Measurements from ENCODE around the gene TMEM132D.
A peak's percentile ranks its signal among the peaks of the same experiment; 100 is the strongest.
"Not testable (repeated sequence)": the region's sequence is repeated elsewhere in the genome, so short reads cannot be mapped to it uniquely, and the experiment has no call there.

The TMEM132D gene

DNA sequence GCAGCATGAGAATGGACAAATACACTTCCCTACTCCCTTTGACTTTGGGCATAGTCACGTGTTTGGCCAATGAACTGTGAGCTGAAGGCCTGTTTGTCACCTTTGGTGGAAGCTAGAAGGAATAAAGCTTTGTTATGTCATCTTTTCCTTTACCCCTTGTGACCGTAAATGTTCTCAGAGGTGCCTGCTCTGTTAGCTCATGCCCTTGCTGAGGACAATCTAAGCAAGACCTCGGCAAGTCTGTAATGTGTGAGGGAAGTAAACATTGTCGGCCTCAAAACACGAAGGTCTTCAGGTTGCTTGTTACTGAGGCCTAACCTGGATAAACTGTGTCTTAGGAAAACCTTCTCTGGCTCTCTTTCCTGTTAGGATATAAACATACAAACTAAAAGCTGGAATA is 354.2 kb downstream of the TMEM132D start:
- no peak for FAIRE-seq

DNA sequence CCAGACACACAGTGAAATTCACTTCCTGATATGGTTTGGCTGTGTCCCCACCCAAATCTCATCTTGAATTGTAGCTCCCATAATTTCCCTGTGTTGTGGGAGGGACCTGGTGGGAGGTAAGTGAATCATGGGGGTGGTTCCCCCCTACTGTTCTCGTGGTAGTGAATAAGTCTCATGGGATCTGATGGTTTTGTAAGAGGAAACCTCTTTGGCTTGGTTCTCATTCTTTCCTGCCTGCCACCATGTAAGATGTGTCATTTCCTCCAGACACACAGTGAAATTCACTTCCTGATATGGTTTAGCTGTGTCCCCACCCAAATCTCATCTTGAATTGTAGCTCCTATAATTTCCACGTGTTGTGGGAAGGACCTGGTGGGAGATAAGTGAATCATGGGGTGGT is 354.8 kb downstream of the TMEM132D start:
- not testable (repeated sequence) for FAIRE-seq; DNase-seq (ENCODE audit: insufficient read length, low spot score)

More for the DNA sequence above, 354.2 kb downstream of the TMEM132D start:
- DNase-seq (ENCODE audit: insufficient read length, low spot score), result no peak

DNA sequence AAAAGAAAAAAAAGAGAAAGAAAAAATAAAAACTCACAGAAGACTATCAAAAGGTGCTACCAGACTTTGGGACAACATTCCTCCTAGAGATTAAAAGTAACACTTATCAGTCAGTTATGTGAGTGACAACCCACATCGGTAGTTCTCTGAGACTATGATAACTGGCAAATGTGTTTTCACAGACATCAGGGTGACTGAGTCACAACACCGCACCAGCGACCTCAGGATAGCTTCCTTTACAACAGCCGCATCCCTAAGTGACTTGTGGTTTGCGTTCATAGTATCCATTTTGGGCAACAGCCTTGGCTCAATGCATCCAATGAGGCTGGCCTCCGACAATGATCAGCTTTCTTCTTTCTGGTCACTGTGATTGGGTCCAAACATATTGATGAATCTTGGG is 359.1 kb downstream of the TMEM132D start:
- FAIRE-seq, result no peak

DNA sequence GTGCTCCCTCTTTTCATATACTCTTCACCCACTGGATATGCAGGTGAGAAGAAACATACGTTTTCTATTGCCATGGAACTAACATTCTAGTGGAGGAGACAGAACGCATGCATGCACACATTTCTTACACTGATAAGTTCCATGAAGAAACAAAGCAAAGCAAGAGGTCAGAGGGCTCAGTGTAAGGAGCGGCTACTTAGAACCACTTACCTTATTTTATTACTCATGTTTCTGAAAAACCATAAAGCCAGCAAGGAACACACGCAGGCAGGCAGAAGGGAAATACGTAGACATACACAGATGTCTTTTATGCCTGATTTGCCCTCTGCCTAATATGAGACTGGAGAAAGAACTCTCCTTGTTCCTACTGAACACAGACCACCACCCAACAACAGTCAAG is 362.9 kb downstream of the TMEM132D start:
- FAIRE-seq, result no peak
- no peak for DNase-seq (ENCODE audit: insufficient read length, low spot score)

More for the DNA sequence above, 359.1 kb downstream of the TMEM132D start:
- DNase-seq (ENCODE audit: insufficient read length, low spot score), result no peak

DNA sequence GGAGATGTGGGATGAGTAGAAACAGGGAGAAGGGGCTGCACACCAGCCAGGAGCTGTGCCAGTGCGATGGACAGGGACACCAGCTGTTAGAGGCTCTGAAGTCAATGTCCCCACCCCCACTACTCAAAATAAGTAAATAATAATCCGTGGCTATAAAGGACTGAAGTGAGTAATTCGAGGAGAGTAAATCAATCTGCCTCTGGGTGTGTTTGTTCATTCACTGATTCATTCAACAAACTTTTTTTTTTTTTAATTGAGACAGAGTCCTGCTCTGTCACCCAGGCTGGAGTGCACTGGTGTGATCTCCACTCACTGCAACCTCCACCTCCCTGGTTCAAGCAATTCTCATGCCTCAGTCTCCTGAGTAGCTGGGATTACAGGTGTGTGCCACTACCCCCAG is 363.6 kb downstream of the TMEM132D start:
- DNase-seq (ENCODE audit: insufficient read length, low spot score) (no peak), FAIRE-seq (no peak)

DNA sequence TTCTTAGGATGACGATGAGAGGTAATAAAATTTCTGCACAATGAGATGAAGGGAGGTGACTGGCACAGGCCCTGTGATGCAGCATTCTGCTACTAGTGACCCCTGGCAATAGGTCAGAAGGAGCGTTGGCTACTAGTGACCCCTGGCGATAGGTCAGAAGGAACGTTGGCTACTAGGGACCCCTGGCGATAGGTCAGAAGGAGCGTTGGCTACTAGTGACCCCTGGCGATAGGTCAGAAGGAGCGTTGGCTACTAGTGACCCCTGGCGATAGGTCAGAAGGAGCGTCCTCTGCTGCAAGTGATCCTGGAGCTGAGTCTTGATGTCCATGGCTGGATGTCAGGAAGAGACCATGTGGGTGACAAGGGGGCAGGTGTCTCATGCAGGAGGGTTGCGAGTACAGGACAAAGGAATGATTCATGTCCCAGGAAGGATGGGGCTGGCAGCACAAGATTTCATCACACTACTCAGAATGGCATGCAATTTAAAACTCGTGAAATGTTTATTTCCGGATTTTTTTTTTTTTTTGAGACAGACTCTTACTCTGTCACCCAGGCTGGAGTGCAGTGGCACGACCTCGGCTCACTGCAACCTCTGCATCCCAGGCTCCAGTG is 365.0 kb downstream of the TMEM132D start:
- FAIRE-seq, result peak; percentile 9
- DNase-seq (ENCODE audit: insufficient read length, low spot score), result not testable (repeated sequence)

DNA sequence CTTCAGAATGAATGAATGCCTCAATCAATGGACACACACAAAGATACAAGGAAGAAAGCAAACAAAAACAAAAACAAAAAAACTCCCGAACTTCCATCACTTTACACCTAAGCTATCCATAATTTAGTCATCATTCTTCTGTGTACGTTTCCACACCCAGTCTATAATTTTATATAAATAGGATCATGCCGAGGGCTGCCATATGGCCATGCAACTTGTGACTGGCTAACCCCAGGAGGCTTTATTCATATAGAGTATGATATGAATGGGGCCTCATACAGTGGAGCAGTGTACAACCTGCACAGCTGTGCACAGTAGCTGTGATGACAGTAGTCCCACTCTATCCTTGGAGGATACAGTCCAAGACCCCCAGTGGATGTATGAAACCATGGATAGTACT is 365.7 kb downstream of the TMEM132D start:
- FAIRE-seq (no peak), DNase-seq (ENCODE audit: insufficient read length, low spot score) (no peak)

DNA sequence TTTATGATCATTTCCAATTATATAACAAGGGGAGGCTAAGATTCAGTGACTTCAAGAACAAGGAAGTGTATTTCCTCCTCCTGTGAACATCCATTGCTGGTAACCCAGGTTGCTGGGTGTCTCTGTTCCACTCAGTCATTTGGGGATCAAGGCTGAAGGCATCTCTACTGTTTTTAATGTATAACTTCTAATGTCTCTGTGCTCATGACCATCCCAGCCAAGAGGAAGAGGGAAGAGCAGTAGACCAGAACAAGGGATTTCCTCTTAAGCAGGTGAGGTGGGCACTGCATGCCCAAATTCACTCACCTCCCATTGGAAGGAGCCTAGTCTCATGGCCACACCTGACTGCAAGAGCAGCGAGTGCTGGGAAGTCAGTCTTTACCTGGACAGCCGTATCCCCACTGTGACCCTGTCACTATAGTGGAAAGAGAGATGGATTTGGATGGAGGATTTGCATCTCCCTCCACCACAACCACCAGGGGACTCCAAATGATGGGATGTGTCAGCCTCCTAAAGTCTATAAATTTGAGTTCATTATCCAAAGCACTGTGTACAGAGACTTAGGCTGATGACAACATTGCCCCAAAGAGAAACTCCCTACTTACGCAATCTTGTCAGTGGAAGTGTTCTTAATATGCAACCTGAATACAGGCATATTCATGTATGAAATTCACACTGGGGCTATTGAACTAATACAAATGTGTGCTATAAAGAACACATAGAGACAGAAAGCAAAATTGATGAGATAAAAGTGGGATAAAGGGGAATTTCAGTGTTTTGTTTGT is 368.7 kb downstream of the TMEM132D start:
- DNase-seq (ENCODE audit: insufficient read length, low spot score), result no peak
- no peak for FAIRE-seq

DNA sequence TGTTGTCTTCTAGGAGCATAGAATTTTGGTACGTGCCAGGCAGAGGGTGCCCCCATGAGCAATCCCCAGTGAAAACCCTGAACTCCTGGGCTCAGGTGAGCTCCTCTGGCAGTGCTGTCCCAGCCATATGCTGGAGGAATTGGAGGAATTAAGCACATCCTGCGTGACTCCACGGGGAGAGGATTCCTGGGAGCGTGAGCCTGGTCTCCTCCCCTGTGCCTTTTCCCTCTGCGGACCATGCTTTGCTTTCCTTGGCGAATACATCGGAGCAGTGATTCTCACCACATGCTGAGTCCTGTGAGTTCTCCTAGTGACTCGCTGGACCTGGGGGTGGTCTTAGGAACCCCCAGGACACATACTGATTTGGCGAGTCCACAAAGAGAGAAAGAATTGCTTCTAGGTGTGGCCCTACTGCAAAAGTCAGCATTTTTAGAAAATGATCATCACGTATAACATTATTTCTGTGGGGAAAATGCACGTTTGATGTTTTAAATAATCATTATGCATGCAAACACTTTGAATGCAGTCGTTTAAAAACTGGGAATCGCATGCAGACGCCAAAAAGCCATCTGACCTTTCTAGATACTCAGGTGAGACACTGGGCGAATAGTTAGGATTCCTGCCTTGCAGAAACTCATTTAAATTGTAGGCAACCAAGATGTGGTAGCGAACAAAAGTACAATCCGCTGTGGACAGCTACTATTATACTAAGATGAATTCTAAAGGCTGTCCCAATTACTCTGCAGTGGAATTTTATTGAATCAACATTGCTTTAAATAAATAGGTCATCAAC is 370.9 kb downstream of the TMEM132D start:
- no peak for DNase-seq (ENCODE audit: insufficient read length, low spot score)
- no peak for FAIRE-seq

DNA sequence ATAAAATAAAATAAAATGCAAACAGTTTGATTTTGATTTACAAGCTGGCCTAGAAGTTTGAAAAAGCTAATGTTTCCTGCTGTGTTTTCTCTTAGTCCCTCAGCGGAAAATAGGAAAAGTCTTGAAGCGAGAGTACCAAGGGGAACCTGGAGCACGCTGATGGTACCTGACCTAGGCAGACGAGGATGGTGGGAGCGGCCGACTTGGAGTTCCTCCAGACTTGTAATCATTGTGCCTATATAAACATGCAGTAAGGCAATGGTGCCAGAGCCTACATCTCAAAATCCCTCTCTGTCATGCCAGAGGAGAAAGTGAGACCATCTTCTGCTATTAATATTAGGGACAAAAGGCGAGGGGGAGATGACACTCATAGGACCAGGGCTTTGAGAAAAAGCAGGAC is 371.7 kb downstream of the TMEM132D start:
- no peak for FAIRE-seq
- DNase-seq (ENCODE audit: insufficient read length, low spot score), result no peak

DNA sequence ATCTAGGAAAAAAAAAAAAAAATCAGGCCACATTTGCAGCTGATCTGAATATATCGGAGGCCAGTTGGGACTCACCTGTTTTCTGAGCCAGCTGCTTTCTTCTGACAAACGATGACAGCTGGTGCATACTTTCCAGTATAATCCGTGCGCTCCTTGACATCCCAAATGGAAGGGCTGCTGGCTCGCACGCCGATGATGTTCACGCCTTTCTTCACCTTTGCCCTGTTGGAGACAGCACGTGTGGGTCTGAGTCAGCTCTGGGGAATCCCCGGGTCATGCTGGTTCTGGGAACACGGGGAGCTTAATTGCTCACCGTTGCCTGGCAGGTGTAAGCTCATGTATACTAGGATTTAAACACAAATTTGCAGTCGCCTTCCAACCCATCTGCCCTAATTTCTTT is 372.8 kb downstream of the TMEM132D start:
- no peak for DNase-seq (ENCODE audit: insufficient read length, low spot score)
- FAIRE-seq, result no peak

DNA sequence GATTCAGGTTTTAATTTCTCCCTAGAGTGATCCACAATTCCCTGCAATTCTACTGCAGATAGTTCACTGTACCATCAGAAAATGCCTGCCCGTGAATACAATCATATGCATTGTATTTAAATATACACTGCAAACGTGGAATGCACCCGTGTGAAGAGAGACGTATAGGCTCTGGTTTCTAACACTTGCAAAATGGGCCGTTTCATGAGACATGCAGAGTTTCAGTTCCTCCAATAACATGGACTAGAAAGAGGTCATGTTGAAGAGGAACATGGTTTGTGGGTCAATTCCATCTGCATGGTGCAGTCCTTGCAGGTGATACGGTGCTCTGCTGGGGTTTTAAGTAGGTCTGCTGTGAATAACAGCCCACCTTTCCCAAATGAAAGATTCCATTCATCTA is 373.3 kb downstream of the TMEM132D start:
- DNase-seq (ENCODE audit: insufficient read length, low spot score) (no peak), FAIRE-seq (no peak)

DNA sequence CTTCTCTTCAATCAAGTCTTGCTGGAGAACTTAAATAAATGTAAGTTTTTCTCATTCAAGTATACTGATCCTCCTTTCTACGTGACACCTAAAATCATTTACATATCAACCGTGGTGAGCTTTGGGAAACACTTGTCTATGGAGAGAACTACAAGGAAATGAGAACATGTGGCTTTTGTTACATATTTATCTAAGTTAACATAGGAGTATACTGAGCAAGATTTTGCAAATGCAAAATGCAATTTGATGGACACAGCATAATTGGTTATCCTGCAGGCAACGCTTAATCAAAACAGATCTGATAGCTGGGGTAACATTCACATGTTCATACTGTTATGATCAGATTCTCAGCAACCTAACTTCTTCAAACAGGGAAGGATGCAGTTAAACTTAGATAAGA is 376.3 kb downstream of the TMEM132D start:
- FAIRE-seq, result no peak
- DNase-seq (ENCODE audit: insufficient read length, low spot score), result no peak

DNA sequence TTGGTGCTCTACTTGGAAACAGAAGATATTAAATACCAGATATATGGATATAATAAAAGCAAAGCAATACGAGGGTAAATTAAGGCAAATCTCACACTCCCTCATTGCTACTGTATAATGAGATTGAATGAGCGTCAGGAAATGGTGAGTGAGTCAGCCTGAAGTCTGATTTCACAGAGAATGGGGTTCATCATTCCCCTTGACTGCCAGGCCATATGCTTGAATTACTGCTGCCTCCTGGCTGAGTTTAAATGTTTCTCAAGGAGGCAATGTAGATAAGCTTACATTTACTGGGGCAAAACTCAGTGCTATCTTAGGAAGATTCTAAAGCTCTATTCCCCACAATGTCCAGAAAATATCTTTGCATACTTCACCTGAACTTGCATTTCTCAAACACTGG is 380.2 kb downstream of the TMEM132D start:
- no peak for DNase-seq (ENCODE audit: insufficient read length, low spot score)
- FAIRE-seq, result no peak

DNA sequence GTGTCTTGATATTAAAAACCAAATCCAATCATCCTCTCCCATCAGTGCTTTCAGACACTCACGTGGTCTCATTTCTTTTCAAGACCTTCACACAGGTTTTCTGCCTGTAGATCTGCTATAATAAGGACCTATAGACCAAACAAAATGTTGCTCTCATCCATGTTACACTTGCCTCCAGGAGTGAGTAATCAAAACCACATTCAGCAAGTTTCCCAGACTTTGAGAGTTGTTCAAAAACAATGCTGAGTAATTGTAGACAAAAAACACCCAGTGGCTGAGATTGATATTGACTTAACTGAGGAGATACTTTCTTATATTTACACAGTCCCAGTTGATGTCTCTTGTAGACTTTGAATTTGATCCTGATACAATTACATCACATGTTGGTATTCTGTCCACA is 383.1 kb downstream of the TMEM132D start:
- no peak for FAIRE-seq

DNA sequence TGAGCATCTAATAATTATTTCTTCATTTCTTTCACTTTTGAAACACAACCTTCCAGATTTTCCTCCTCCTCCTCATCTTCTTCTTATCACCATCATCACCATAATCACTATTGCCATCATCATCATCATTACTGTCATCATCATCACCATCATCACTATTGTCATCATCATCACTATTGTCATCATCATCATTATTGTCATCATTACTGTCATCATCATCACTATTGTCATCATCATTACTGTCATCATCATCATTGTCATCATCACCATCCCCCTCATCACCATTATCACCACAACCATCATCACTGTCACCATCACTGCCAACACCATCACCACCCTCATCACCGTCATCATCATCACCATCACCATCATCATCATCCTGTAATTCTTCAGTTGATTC is 400.0 kb downstream of the TMEM132D start:
- no peak for DNase-seq (ENCODE audit: insufficient read length, low spot score)
- FAIRE-seq, result no peak

More for the DNA sequence above, 383.1 kb downstream of the TMEM132D start:
- DNase-seq (ENCODE audit: insufficient read length, low spot score), result no peak

DNA sequence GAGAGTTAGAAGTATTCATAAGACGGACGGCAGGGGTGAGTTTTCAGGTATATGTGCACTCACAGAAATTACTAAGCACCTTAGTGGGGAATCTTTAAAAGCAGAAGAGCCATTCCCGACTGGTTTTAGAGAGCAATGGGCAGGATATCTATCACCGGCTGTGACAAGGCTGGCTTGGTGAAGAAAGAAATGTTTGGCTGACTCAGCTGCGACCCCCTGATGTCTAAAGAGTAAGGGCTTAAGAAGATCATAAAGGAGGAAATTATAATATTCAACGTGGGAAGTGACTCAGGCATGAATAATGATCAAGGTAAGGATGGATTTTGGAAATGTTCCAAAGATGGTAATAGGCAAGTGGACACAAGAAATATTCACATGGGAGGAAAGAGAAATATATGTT is 407.6 kb downstream of the TMEM132D start:
- FAIRE-seq, result no peak
- no peak for DNase-seq (ENCODE audit: insufficient read length, low spot score)

DNA sequence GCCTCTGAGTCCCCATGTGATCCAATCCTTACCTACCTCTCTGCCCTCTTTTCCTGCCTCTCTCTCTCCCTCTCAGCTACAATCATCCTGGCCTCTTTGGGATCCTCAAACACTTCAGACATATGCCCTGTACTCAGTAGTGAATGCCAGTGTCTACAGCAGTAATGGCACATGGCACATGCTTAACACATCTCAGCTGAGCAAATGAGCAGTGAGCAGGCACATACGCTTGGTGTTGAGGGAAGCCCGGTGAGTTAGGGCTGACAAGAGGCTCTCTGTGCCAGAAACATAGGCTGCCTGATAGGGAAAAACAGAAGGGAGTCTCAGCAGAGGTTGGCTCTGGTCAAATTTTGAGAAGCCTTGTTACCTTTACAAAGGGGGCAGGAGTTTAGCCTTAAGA is 409.1 kb downstream of the TMEM132D start:
- DNase-seq (ENCODE audit: insufficient read length, low spot score) (no peak), FAIRE-seq (no peak)

DNA sequence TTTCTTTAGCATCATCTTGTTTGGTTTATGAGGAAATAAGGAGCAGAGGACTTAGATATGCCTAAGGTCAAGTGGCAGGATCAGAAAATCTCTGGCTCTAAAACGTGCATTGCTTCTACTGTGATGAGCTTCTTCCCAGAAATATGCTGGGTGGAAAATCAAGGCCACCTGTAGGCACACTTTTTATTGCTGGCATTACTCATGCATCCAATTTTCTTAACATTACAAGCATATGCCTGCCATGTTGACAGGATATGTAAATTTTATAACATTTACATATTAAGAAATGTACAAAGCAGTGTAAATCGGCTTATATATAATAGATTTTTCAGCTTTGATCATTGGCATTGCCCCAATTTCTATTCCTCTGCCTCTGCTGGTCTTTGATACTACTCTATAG is 409.6 kb downstream of the TMEM132D start:
- no peak for FAIRE-seq
- no peak for DNase-seq (ENCODE audit: insufficient read length, low spot score)

DNA sequence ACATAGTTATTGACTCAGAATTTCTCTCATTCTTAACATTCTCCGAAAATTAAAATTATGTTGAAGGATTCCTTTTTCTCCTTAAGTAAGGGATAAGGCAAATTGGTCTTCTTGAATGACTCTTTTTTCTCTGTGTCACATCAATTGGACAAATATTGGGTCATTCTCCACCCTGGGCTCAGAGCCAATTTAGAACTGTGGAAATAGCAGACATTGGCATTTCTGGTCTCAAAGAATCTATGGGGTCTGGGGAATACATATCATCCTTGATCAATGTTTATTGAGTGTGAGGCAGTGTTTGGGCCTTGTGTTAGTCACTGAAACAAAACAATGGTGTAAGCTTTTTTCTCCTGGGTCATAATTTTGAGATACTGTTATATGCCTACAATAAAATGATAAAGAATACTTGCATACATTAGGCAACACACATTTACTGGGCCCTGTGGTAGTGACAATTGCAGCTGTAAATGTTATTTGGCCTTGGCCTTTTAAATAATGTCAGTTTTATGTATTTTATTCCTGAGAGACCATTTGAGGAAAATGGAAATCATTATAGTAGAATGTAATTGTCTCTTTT is 414.6 kb downstream of the TMEM132D start:
- no peak for FAIRE-seq
- DNase-seq (ENCODE audit: insufficient read length, low spot score), result no peak

DNA sequence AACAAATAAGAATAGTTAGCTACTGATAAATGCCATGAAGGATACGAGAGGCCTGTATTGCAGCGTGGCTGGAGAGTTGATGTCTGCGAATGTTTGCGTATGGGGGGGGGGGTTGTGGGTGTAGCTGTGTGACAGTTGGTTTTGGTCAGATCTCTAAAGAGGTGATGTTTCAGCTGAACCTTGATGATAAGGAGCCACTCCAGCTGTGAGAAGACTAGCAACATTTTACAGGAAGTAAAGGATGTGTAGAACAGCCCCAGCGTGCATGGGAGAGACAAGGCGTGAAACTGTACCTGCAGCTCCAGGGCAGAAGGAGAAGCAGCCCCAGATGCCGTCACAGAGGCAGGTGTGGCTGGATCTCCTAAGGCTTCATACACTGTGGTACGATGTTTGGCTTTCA is 416.9 kb downstream of the TMEM132D start:
- DNase-seq (ENCODE audit: insufficient read length, low spot score) (no peak), FAIRE-seq (no peak)

All from HTR-8/SVneo (cell line).